Endothelial cell (in vitro differentiated cells): ENCODE results near the gene PRKACA. TPM values are rescaled to one million over a fixed set of nuclear protein-coding genes. Genes with fewer than 3 reads are reported as not detected.

Experiments used
- DNase-seq: peaks from one replicate; pipeline ENCODE4 v3.0.0; 2021; ENCODE audit warnings: low spot score
- H3K27ac Mint-ChIP-seq: one replicate; pipeline ENCODE4 v1.8.0; 2021; ENCODE audit warnings: mixed read lengths, inconsistent platforms; ENCODE audit not compliant: unreplicated experiment
- H3K27me3 Mint-ChIP-seq: one replicate; pipeline ENCODE4 v1.8.0; 2021; ENCODE audit warnings: mild to moderate bottlenecking, moderate library complexity, mixed read lengths, inconsistent platforms; ENCODE audit not compliant: unreplicated experiment
- H3K36me3 Mint-ChIP-seq: one replicate; pipeline ENCODE4 v1.8.0; 2021; ENCODE audit warnings: mild to moderate bottlenecking, low read depth, mixed read lengths, inconsistent platforms; ENCODE audit not compliant: unreplicated experiment
- H3K4me1 Mint-ChIP-seq: one replicate; pipeline ENCODE4 v1.8.0; 2021; ENCODE audit warnings: mild to moderate bottlenecking, mixed read lengths, inconsistent platforms; ENCODE audit not compliant: unreplicated experiment
- H3K4me3 Mint-ChIP-seq: one replicate; pipeline ENCODE4 v1.8.0; 2021; ENCODE audit warnings: mild to moderate bottlenecking, mixed read lengths, inconsistent platforms; ENCODE audit not compliant: unreplicated experiment
- H3K9me3 Mint-ChIP-seq: one replicate; pipeline ENCODE4 v1.8.0; 2021; ENCODE audit warnings: mixed read lengths, inconsistent platforms; ENCODE audit not compliant: unreplicated experiment
- CTCF ChIP-seq: fragments of 200-600 bp; sonication (generic); IDR thresholded peaks from one replicate; pipeline ENCODE4 v1.5.0; 2021; ENCODE audit warnings: antibody characterized with exemption; ENCODE audit not compliant: unreplicated experiment
- total RNA-seq: library from RNA; stranded (reverse); fragmentation: NEBNext Ultra II Directional; extraction: Animal tissue kit (Norgen Biotek cat#: 25700); gene quantifications from one replicate; pipeline ENCODE4 v1.2.1, GENCODE V29; 2021; ENCODE audit not compliant: unreplicated experiment

PRKACA gene
- total RNA-seq, 1 donor from 2014 or later: 122 TPM

GRCh38 chr19:14102102-14102696 lies 15.4 kb downstream of the PRKACA start:
- DNase-seq: no peak
- Mint-ChIP-seq H3K9me3 (no peaks in the 10 kb centered on the region), H3K4me1 (no peaks in the 10 kb centered on the region), H3K4me3 (no peak overlapping the region), H3K36me3 (peaks cover 14% of the 10 kb centered on the region), H3K27me3 (peaks cover 1% of the 10 kb centered on the region), H3K27ac (no peak overlapping the region)
- no peak for TF ChIP-seq CTCF

- Mint-ChIP-seq H3K27ac (no peak overlapping the region), H3K9me3 (no peaks in the 10 kb centered on the region), H3K36me3 (peaks cover 15% of the 10 kb centered on the region), H3K4me1 (no peaks in the 10 kb centered on the region), H3K4me3 (no peak overlapping the region), H3K27me3 (peaks cover 4% of the 10 kb centered on the region)
- no peak for TF ChIP-seq CTCF
- no peak for DNase-seq
These were observed 16.5 kb downstream of the PRKACA start for GRCh38 chr19:14101003-14101545.

- H3K27ac Mint-ChIP-seq: no peak overlapping the region
- H3K9me3 Mint-ChIP-seq: peaks cover 3% of the 10 kb centered on the region
- H3K27me3 Mint-ChIP-seq: peaks cover 13% of the 10 kb centered on the region
- H3K4me3 Mint-ChIP-seq: no peak overlapping the region
- H3K4me1 Mint-ChIP-seq: no peaks in the 10 kb centered on the region
- TF ChIP-seq CTCF: no peak
- no peak for DNase-seq
- H3K36me3 Mint-ChIP-seq: peaks cover 16% of the 10 kb centered on the region
These were observed 19.9 kb downstream of the PRKACA start for GRCh38 chr19:14097532-14098151.

- H3K4me3 Mint-ChIP-seq: peak overlapping the region; percentile 22
- H3K4me1 Mint-ChIP-seq: peaks cover under 1% of the 10 kb centered on the region
- H3K27ac Mint-ChIP-seq: no peak overlapping the region
- no peak for TF ChIP-seq CTCF
- peaks cover 3% of the 10 kb centered on the region for H3K9me3 Mint-ChIP-seq
- no peak for DNase-seq
- H3K27me3 Mint-ChIP-seq: peaks cover 13% of the 10 kb centered on the region
- peaks cover 16% of the 10 kb centered on the region for H3K36me3 Mint-ChIP-seq
These were observed 21.1 kb downstream of the PRKACA start for GRCh38 chr19:14096272-14096992.
